B cell (primary cell): ENCODE data around the gene FBXO2. TPM values are rescaled to one million over a fixed set of nuclear protein-coding genes. Genes with fewer than 3 reads are reported as not detected.

ENCODE experiments used
- ATAC-seq: fragments of 200-7000 bp; cut with Tn5 transposase; one replicate; pipeline ENCODE4 v1.10.0; 2021; ENCODE audit warnings: low read depth, mild to moderate bottlenecking, moderate number of reproducible peaks, moderate library complexity
- CTCF ChIA-PET: fragments of 350-600 bp; sonication (Branson Sonifier 250); formaldehyde crosslinking; loops from one replicate; lab custom pipeline; 2021; ENCODE audit warnings: antibody characterized with exemption, inconsistent platforms; lab: Charles Lee
- POLR2A ChIA-PET: fragments of 350-600 bp; sonication (Branson Sonifier 250); formaldehyde crosslinking; loops from one replicate; lab custom pipeline; 2021; ENCODE audit warnings: antibody characterized with exemption; lab: Charles Lee
- DNase-seq: peaks from one replicate; pipeline ENCODE4 v3.0.0; 2013
- H2AFZ ChIP-seq: 2 replicates; pipeline ENCODE4 v1.6.1; 2012; ENCODE audit warnings: mild to moderate bottlenecking, low read depth, low read length; ENCODE audit not compliant: insufficient read depth, poor library complexity, severe bottlenecking
- H3K27ac ChIP-seq, 2 donors: 1 replicate in 1 of 2; 2 replicates in 1 of 2; pipeline ENCODE4 v1.5.1; 2012 to 2013; ENCODE audit warnings: low read length in 2 of 2, mild to moderate bottlenecking in 2 of 2, moderate library complexity in 1 of 2
- H3K27me3 ChIP-seq, 4 experiments: fragments of 200-600 bp in 1 of 4; sonication (generic) in 1 of 4; replicated peaks in 1 of 4; 1 replicate in 2 of 4; 2 replicates in 2 of 4; pipeline versions ENCODE4 v1.6.1 to v1.7.0; 2013 to 2016; ENCODE audit warnings: low read length in 3 of 4, mild to moderate bottlenecking in 2 of 4, mixed read lengths in 1 of 4, moderate library complexity in 1 of 4; ENCODE audit not compliant: insufficient read depth in 4 of 4, control insufficient read depth in 3 of 4; ENCODE audit errors: control extremely low read depth in 1 of 4
- H3K36me3 ChIP-seq, 2 experiments: replicated peaks in 1 of 2; 1 replicate in 1 of 2; 2 replicates in 1 of 2; pipeline versions ENCODE4 v1.6.1 to v1.7.1; 2013; ENCODE audit warnings: low read length in 1 of 2; ENCODE audit not compliant: insufficient read depth in 2 of 2, control insufficient read depth in 1 of 2; ENCODE audit errors: control extremely low read depth in 1 of 2, extremely low read depth in 1 of 2
- H3K4me1 ChIP-seq, 2 donors: fragments of 200-600 bp in 1 of 2; sonication (generic) in 1 of 2; 1 replicate in 1 of 2; 2 replicates in 1 of 2; pipeline versions ENCODE4 v1.5.1 to v1.6.1; 2013 to 2017; ENCODE audit warnings: low read length in 2 of 2; ENCODE audit not compliant: control insufficient read depth in 2 of 2, insufficient read depth in 2 of 2
- H3K4me2 ChIP-seq: replicated peaks from 2 replicates; pipeline ENCODE3; 2012; ENCODE audit warnings: mild to moderate bottlenecking, low read depth, low read length; ENCODE audit not compliant: poor library complexity, severe bottlenecking
- H3K4me3 ChIP-seq, 5 experiments: fragments of 200-600 bp in 1 of 5; sonication (generic) in 1 of 5; 1 replicate in 3 of 5; 2 replicates in 2 of 5; pipeline versions ENCODE4 v1.5.1 to v1.7.0; 2011 to 2016; ENCODE audit warnings: low read length in 4 of 5, mild to moderate bottlenecking in 4 of 5, low read depth in 2 of 5, control low read depth in 1 of 5, moderate library complexity in 1 of 5; ENCODE audit not compliant: insufficient read depth in 1 of 5; ENCODE audit errors: control extremely low read depth in 1 of 5, extremely low read depth in 1 of 5
- H3K79me2 ChIP-seq: fragments of 200-600 bp; sonication (generic); one replicate; pipeline ENCODE4 v1.6.0; 2016; ENCODE audit warnings: low read length; ENCODE audit not compliant: control insufficient read depth, insufficient read depth
- H3K9ac ChIP-seq: fragments of 200-600 bp; sonication (generic); 2 replicates; pipeline ENCODE4 v1.6.1; 2017; ENCODE audit warnings: mild to moderate bottlenecking, low read length, moderate library complexity
- H3K9me3 ChIP-seq, 3 donors: one replicate each; pipeline versions ENCODE4 v1.6.1 to v1.7.1; 2013; ENCODE audit warnings: low read length in 2 of 3; ENCODE audit not compliant: control insufficient read depth in 2 of 3, insufficient read depth in 1 of 3; ENCODE audit errors: control extremely low read depth in 1 of 3
- H4K20me1 ChIP-seq: 2 replicates; pipeline ENCODE4 v1.6.0; 2012; ENCODE audit warnings: mild to moderate bottlenecking, low read length; ENCODE audit not compliant: insufficient read depth, control insufficient read depth, poor library complexity, severe bottlenecking
- H3K27ac Mint-ChIP-seq: one replicate; pipeline ENCODE4 v1.8.0; 2021; ENCODE audit warnings: mixed read lengths
- H3K27me3 Mint-ChIP-seq: one replicate; pipeline ENCODE4 v1.8.0; 2021; ENCODE audit warnings: mixed read lengths
- H3K4me1 Mint-ChIP-seq: one replicate; pipeline ENCODE4 v1.8.0; 2021; ENCODE audit warnings: mixed read lengths
- H3K4me3 Mint-ChIP-seq: one replicate; pipeline ENCODE4 v1.8.0; 2021; ENCODE audit warnings: mixed read lengths
- H3K9me3 Mint-ChIP-seq: one replicate; pipeline ENCODE4 v1.8.0; 2022; ENCODE audit warnings: mixed read lengths; ENCODE audit not compliant: insufficient read depth
- CTCF ChIP-seq: fragments of 200-600 bp; IDR thresholded peaks from one replicate; pipeline ENCODE4 v1.8.0; 2022; ENCODE audit warnings: antibody characterized with exemption, mild to moderate bottlenecking
- EZH2 ChIP-seq: IDR thresholded peaks from 2 replicates; pipeline ENCODE4 v1.6.1; 2012; ENCODE audit warnings: borderline replicate concordance, low read depth, mild to moderate bottlenecking, moderate library complexity, low read length; ENCODE audit not compliant: insufficient read depth, poor library complexity, severe bottlenecking
- WGBS: methylation state at CpG from one replicate; pipeline ENCODE4 v1.1.5; 2013; ENCODE audit warnings: missing lambda C conversion rate; ENCODE audit not compliant: insufficient coverage; 5-methylcytosine and 5-hydroxymethylcytosine counted together
- intact Hi-C: fragments of 100-400 bp; cut with micrococcal nuclease; formaldehyde crosslinking; loops from one replicate; pipeline ENCODE4 v1.10.0; 2022
- polyA plus RNA-seq: library from polyadenylated mRNA; depleted of rRNA; stranded (reverse); fragments of >200 nt; gene quantifications from 2 replicates; pipeline ENCODE4 v1.2.3, GENCODE V29; 2012
- total RNA-seq, 2 donors: library from RNA; stranded (reverse); fragments of 120-200 nt in 1 of 2; gene quantifications; 1 replicate in 1 of 2; 2 replicates in 1 of 2; pipeline versions ENCODE4 v1.2.3 to v1.2.4, GENCODE V29; 2013 to 2022

The FBXO2 gene
- total and polyA plus RNA-seq, 2 donors (not counting 1 experiment from before 2014, with no cell fraction given): 9.6 TPM

- H4K20me1 ChIP-seq: no peaks in the 10 kb centered on the region
- Mint-ChIP-seq H3K4me3 (peak overlapping the region; percentile 66), H3K4me1 (peaks cover 27% of the 10 kb centered on the region), H3K27me3 (no peaks in the 10 kb centered on the region), H3K9me3 (no peaks in the 10 kb centered on the region), H3K27ac (no peak overlapping the region)
- no peaks in the 10 kb centered on the region for H3K79me2 ChIP-seq
- H3K9me3 ChIP-seq: no peaks in the 10 kb centered on the region
- H3K27ac ChIP-seq: no peak overlapping the region
- CTCF ChIA-PET: interaction anchor here (0.7 to 18.9 kb wide), 18 partner anchors 8 to 612 kb away, joined by 3 to 231 read pairs (median 4); partner anchors contain the start of genes AGTRAP and FBXO6
- no peaks in the 10 kb centered on the region for H3K36me3 ChIP-seq
- POLR2A ChIA-PET: interaction anchor here (1.2 to 2.2 kb wide), 4 partner anchors 32 to 638 kb away, joined by 3 to 10 read pairs (median 4); partner anchors contain the start of gene TARDBP
- H2AFZ ChIP-seq: peak overlapping the region; percentile 68
- H3K27me3 ChIP-seq: no peaks in the 10 kb centered on the region
- H3K4me1 ChIP-seq: peaks cover 14 to 27% of the 10 kb centered on the region in 2 donors
- H3K4me3 ChIP-seq: peak overlapping the region in 2 of 5 experiments; percentile 42 to 51
- no peak for TF ChIP-seq EZH2
- TF ChIP-seq CTCF: no peak
- WGBS: 43% methylated on average over 15 of the region's 21 CpGs
- peak overlapping the region; percentile 47 for H3K9ac ChIP-seq
- ATAC-seq (no peak), DNase-seq (no peak)
- H3K4me2 ChIP-seq: peak overlapping the region; percentile 81
- intact Hi-C loops: loop anchor here (1.0 to 10.0 kb wide), 7 partner anchors 32 to 387 kb away; partner anchors contain the start of genes DISP3, MAD2L2 and MTOR
Measured at GRCh38 chr1:11649624-11650330, 4.5 kb downstream of the FBXO2 start.

GRCh38 chr1:11649237-11649623 lies 5.0 kb downstream of the FBXO2 start:
- H2AFZ ChIP-seq: no peak overlapping the region
- Mint-ChIP-seq H3K4me1 (peaks cover 27% of the 10 kb centered on the region), H3K9me3 (no peaks in the 10 kb centered on the region), H3K27ac (no peak overlapping the region), H3K4me3 (peak overlapping the region; percentile 57), H3K27me3 (no peaks in the 10 kb centered on the region)
- ChIA-PET CTCF (interaction anchor here (0.8 to 18.9 kb wide), 10 partner anchors 8 to 612 kb away, joined by 3 to 231 read pairs (median 7); partner anchors contain the start of genes AGTRAP and FBXO6), POLR2A (interaction anchor here (0.5 to 1.2 kb wide), 2 partner anchors 65 to 259 kb away, joined by 3 read pairs; no protein-coding TSS in a partner anchor)
- H3K4me1 ChIP-seq: peaks cover 14 to 27% of the 10 kb centered on the region in 2 donors
- H3K4me2 ChIP-seq: peak overlapping the region; percentile 81
- H3K9me3 ChIP-seq: no peaks in the 10 kb centered on the region
- H4K20me1 ChIP-seq: no peaks in the 10 kb centered on the region
- WGBS: 25% methylated on average over 3 of the region's 9 CpGs
- ATAC-seq (no peak), DNase-seq (no peak)
- TF ChIP-seq CTCF (no peak), EZH2 (no peak)
- intact Hi-C loops: loop anchor here (10.0 kb wide), 1 partner anchor 174 kb away; the partner anchor contains the start of gene DISP3
- no peaks in the 10 kb centered on the region for H3K27me3 ChIP-seq
- no peak overlapping the region for H3K27ac ChIP-seq
- peak overlapping the region in 1 of 5 experiments; percentile 21 for H3K4me3 ChIP-seq
- H3K36me3 ChIP-seq: no peaks in the 10 kb centered on the region
- no peak overlapping the region for H3K9ac ChIP-seq
- no peaks in the 10 kb centered on the region for H3K79me2 ChIP-seq
